CD14-positive monocyte (primary cell): ENCODE data around the gene PARP15. TPM values are rescaled to one million over a fixed set of nuclear protein-coding genes. Genes with fewer than 3 reads are reported as not detected.

Experiments used
- DNase-seq, 3 donors: peaks; one replicate each; pipeline ENCODE4 v3.0.0-alpha.2; 2011 to 2022
- H2AFZ ChIP-seq: 2 replicates; pipeline ENCODE4 v1.6.0; 2012; ENCODE audit warnings: mild to moderate bottlenecking, low read depth, low read length, inconsistent platforms; ENCODE audit not compliant: insufficient read depth, poor library complexity, severe bottlenecking
- H3K27ac ChIP-seq, 2 donors: 1 replicate in 1 of 2; 2 replicates in 1 of 2; pipeline ENCODE4 v1.5.1; 2012 to 2013; ENCODE audit warnings: low read length in 2 of 2, control low read depth in 1 of 2, inconsistent platforms in 1 of 2, low read depth in 1 of 2, mild to moderate bottlenecking in 1 of 2
- H3K27me3 ChIP-seq, 2 donors: one replicate each; pipeline versions ENCODE4 v1.6.0 to v1.6.1; 2011 to 2013; ENCODE audit warnings: low read length in 2 of 2; ENCODE audit not compliant: control insufficient read depth in 2 of 2, insufficient read depth in 2 of 2
- H3K36me3 ChIP-seq, 2 donors: replicated peaks in 1 of 2; 1 replicate in 1 of 2; 2 replicates in 1 of 2; pipeline versions ENCODE4 v1.5.1 to v1.6.1; 2012 to 2013; ENCODE audit warnings: low read length in 2 of 2, control low read depth in 1 of 2, inconsistent platforms in 1 of 2, mild to moderate bottlenecking in 1 of 2; ENCODE audit not compliant: insufficient read depth in 2 of 2, control insufficient read depth in 1 of 2
- H3K4me1 ChIP-seq, 2 donors: 1 replicate in 1 of 2; 2 replicates in 1 of 2; pipeline versions ENCODE4 v1.5.1 to v1.6.1; 2012 to 2013; ENCODE audit warnings: low read length in 2 of 2, control low read depth in 1 of 2, inconsistent platforms in 1 of 2, mild to moderate bottlenecking in 1 of 2, moderate library complexity in 1 of 2; ENCODE audit not compliant: insufficient read depth in 2 of 2, control insufficient read depth in 1 of 2
- H3K4me2 ChIP-seq: replicated peaks from 2 replicates; pipeline ENCODE3; 2012; ENCODE audit warnings: low read length, moderate library complexity, mild to moderate bottlenecking; ENCODE audit not compliant: poor library complexity, severe bottlenecking; ENCODE audit errors: extremely low read depth
- H3K4me3 ChIP-seq, 3 experiments: fragments of 200-600 bp in 1 of 3; sonication (generic) in 1 of 3; replicated peaks in 1 of 3; 1 replicate in 2 of 3; 2 replicates in 1 of 3; pipeline ENCODE4 v1.5.1; 2011 to 2013; ENCODE audit warnings: low read length in 3 of 3, mild to moderate bottlenecking in 3 of 3, control low read depth in 2 of 3, low read depth in 2 of 3, inconsistent platforms in 1 of 3, moderate library complexity in 1 of 3
- H3K79me2 ChIP-seq: 2 replicates; pipeline ENCODE4 v1.6.0; 2012; ENCODE audit warnings: mild to moderate bottlenecking, control low read depth, inconsistent platforms, low read length, moderate library complexity; ENCODE audit not compliant: insufficient read depth
- H3K9ac ChIP-seq: 2 replicates; pipeline ENCODE4 v1.6.0; 2017; ENCODE audit warnings: low read length, mild to moderate bottlenecking; ENCODE audit not compliant: insufficient read depth, poor library complexity, severe bottlenecking
- H3K9me3 ChIP-seq, 2 donors: replicated peaks in 1 of 2; 1 replicate in 1 of 2; 2 replicates in 1 of 2; pipeline versions ENCODE4 v1.5.1 to v1.6.1; 2012 to 2013; ENCODE audit warnings: low read length in 2 of 2, control low read depth in 1 of 2; ENCODE audit not compliant: control insufficient read depth in 1 of 2, insufficient read depth in 1 of 2
- H4K20me1 ChIP-seq: 2 replicates; pipeline ENCODE4 v1.6.0; 2012; ENCODE audit warnings: mild to moderate bottlenecking, low read length, control low read depth, moderate library complexity; ENCODE audit not compliant: insufficient read depth
- H3K27ac Mint-ChIP-seq, 7 donors: one replicate each; pipeline ENCODE4 v1.8.0; 2020; ENCODE audit warnings: mild to moderate bottlenecking in 7 of 7, mixed read lengths in 7 of 7, moderate library complexity in 6 of 7, inconsistent platforms in 2 of 7
- H3K27me3 Mint-ChIP-seq, 3 donors: one replicate each; pipeline ENCODE4 v1.8.0; 2021 to 2022; ENCODE audit warnings: low read depth in 3 of 3, mild to moderate bottlenecking in 3 of 3, mixed read lengths in 3 of 3, moderate library complexity in 3 of 3, inconsistent platforms in 1 of 3
- H3K36me3 Mint-ChIP-seq, 2 donors: one replicate each; pipeline ENCODE4 v1.8.0; 2020; ENCODE audit warnings: mixed read lengths in 2 of 2, inconsistent platforms in 1 of 2, mild to moderate bottlenecking in 1 of 2
- H3K4me1 Mint-ChIP-seq: one replicate; pipeline ENCODE4 v1.8.0; 2020; ENCODE audit warnings: mild to moderate bottlenecking, mixed read lengths
- H3K4me3 Mint-ChIP-seq, 2 donors: one replicate each; pipeline ENCODE4 v1.8.0; 2020; ENCODE audit warnings: mild to moderate bottlenecking in 2 of 2, mixed read lengths in 2 of 2, moderate library complexity in 1 of 2
- H3K9me3 Mint-ChIP-seq, 7 donors: one replicate each; pipeline ENCODE4 v1.8.0; 2020 to 2022; ENCODE audit warnings: mixed read lengths in 7 of 7, mild to moderate bottlenecking in 6 of 7, moderate library complexity in 6 of 7, inconsistent platforms in 2 of 7
- CTCF ChIP-seq: fragments of 200-600 bp; IDR thresholded peaks from one replicate; pipeline ENCODE4 v1.8.0; 2022; ENCODE audit warnings: antibody characterized with exemption, mild to moderate bottlenecking
- WGBS: methylation state at CpG from one replicate; pipeline ENCODE4 v1.1.5; 2013; ENCODE audit warnings: missing lambda C conversion rate; ENCODE audit not compliant: insufficient coverage; 5-methylcytosine and 5-hydroxymethylcytosine counted together
- intact Hi-C, 2 donors: fragments of 100-400 bp; cut with micrococcal nuclease; formaldehyde crosslinking; loops; one replicate each; pipeline versions ENCODE4 v1.15.0 to v1.15.1; 2023
- polyA plus RNA-seq, 3 donors: library from polyadenylated mRNA; depleted of rRNA in 1 of 3; unstranded in 2 of 3; stranded (reverse) in 1 of 3; fragments of 300-500 nt in 2 of 3; fragments of >200 nt in 1 of 3; fragmentation: Illumina TruSeq in 2 of 3; gene quantifications; 1 replicate in 2 of 3; 2 replicates in 1 of 3; pipeline ENCODE4 v1.2.3, GENCODE V29; 2012 to 2021

Gene PARP15
- polyA plus RNA-seq, 3 donors, result 0.23 to 4.4 (median 0.28) TPM

- Mint-ChIP-seq H3K9me3 (peaks cover 0 to 2% (median under 1%) of the 10 kb centered on the region in 7 donors), H3K4me1 (no peaks in the 10 kb centered on the region), H3K27ac (no peak overlapping the region), H3K4me3 (no peak overlapping the region), H3K36me3 (no peaks in the 10 kb centered on the region), H3K27me3 (peaks cover 0 to 3% (median 0%) of the 10 kb centered on the region in 3 donors)
- Histone ChIP-seq H3K4me2 (no peak overlapping the region), H3K79me2 (no peaks in the 10 kb centered on the region), H3K4me1 (no peaks in the 10 kb centered on the region), H3K9ac (no peak overlapping the region), H3K27me3 (no peaks in the 10 kb centered on the region), H2AFZ (no peak overlapping the region), H3K27ac (no peak overlapping the region), H3K4me3 (no peak overlapping the region), H3K36me3 (no peaks in the 10 kb centered on the region), H4K20me1 (no peaks in the 10 kb centered on the region), H3K9me3 (peaks cover 0 to 2% of the 10 kb centered on the region in 2 donors)
- DNase-seq, result no peak
- 97% methylated on average over 4 of the region's 8 CpGs for WGBS
- no peak for TF ChIP-seq CTCF
- intact Hi-C loops, result no loop called here
These were observed 91.7 kb downstream of the PARP15 start for GRCh38 chr3:122668930-122669730.

GRCh38 chr3:122671553-122671952 is 94.1 kb downstream of the PARP15 start:
- no peak overlapping the region for H3K4me3 ChIP-seq
- no peaks in the 10 kb centered on the region for H3K27me3 ChIP-seq
- no peaks in the 10 kb centered on the region for H3K36me3 ChIP-seq
- no peak for DNase-seq
- intact Hi-C loops, result no loop called here
- Mint-ChIP-seq H3K9me3 (peaks cover 6 to 12% (median 9%) of the 10 kb centered on the region in 7 donors), H3K4me1 (no peaks in the 10 kb centered on the region), H3K27ac (no peak overlapping the region), H3K4me3 (no peak overlapping the region), H3K27me3 (peaks cover 0 to 3% (median 0%) of the 10 kb centered on the region in 3 donors), H3K36me3 (no peaks in the 10 kb centered on the region)
- no peak for TF ChIP-seq CTCF
- H3K79me2 ChIP-seq, result no peaks in the 10 kb centered on the region
- H2AFZ ChIP-seq, result no peak overlapping the region
- H3K9ac ChIP-seq, result no peak overlapping the region
- H3K4me1 ChIP-seq, result no peaks in the 10 kb centered on the region
- WGBS, result no CpG with 5 or more reads among the region's 2 CpGs
- H3K4me2 ChIP-seq, result no peak overlapping the region
- H3K9me3 ChIP-seq, result peaks cover 7 to 9% of the 10 kb centered on the region in 2 donors
- no peaks in the 10 kb centered on the region for H4K20me1 ChIP-seq
- no peak overlapping the region for H3K27ac ChIP-seq
